GM18870 (cell line): ENCODE data around the gene ACOT4.
"Not testable (repeated sequence)": the region's sequence is repeated elsewhere in the genome, so short reads cannot be mapped to it uniquely, and the experiment has no call there.

Experiments used
- ATAC-seq: cut with Tn5 transposase; IDR thresholded peaks from one replicate; pipeline ENCODE4 v1.9.1; 2021; ENCODE audit warnings: moderate library complexity; ENCODE audit not compliant: unreplicated experiment

Gene ACOT4

DNA sequence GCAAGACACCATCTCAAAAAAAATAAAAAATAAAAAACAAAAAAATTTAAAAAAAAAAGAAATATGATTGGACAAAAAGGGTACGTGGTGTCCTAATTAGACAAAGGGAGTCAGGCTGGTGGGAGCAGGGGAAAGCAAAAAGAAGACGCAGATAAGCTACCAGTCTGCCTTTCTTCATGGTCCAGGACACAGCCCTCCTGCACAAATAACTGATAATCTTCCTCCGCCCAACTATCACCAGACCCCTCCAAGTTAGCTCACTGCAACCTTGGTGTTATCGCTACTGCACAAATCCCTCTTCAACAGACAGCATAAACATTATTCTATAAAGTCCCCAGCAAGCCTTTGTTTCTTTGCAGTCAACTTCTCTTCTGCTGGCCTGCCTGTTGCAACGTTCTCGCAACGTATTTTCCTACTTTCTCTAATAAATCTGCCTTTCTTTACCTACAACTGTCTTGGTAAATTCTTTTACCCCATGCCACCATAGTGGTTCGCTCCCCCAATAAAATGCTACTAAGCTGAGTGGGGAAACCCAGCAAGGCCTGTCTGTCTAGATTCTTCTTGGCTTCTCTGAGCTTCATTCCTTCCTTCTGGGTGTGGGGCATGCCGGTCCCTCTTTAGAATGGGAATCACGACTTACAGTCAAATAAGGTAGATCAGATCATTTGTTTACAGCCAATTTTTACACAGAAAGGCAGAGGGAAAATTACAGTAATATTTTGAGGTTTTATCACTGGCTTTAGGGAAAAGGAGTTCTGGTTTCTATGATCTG, 38.5 kb downstream of the ACOT4 start:
- no peak for ATAC-seq

DNA sequence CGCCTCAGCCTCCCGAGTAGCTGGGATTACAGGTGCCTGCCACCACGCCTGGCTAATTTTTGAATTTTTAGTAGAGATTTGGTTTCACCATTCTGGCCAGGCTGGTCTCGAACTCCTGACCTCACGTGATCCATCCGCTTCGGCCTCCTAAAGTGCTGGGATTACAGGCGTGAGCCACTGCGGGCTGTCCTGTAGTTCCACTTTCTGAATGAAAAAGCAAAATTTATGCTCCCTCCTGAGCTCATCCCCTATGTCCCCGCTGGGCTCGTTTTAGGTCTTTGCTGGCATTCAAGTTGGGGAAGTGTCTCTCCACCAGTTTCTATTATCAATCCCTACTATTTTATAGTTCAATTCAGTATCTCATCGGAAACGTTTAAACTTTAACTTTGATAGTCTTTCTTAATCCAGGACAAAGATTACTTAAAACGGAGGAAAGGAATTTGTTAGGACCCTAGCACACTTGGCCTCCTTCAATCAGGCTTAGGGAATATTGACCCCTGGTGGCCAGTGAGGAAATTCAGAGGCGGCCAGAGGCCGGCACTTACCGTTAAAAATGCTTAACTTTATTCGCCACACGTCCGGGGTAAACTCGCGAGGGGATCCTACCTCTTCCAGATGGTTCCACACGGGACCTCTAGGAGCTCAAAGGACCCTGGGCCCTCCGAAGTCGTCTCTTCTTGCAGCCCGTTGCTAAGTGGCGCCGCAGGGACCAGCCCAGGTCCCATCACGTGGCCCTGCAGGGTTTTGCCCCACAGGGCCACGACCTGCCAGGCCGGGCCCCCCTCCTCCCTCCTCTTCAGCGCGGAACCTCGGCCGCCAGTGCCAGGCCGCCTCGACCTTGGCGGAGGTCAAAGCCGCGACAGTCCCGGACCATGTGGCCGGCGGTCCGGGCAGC, 41.7 kb downstream of the ACOT4 start:
- ATAC-seq: no peak

DNA sequence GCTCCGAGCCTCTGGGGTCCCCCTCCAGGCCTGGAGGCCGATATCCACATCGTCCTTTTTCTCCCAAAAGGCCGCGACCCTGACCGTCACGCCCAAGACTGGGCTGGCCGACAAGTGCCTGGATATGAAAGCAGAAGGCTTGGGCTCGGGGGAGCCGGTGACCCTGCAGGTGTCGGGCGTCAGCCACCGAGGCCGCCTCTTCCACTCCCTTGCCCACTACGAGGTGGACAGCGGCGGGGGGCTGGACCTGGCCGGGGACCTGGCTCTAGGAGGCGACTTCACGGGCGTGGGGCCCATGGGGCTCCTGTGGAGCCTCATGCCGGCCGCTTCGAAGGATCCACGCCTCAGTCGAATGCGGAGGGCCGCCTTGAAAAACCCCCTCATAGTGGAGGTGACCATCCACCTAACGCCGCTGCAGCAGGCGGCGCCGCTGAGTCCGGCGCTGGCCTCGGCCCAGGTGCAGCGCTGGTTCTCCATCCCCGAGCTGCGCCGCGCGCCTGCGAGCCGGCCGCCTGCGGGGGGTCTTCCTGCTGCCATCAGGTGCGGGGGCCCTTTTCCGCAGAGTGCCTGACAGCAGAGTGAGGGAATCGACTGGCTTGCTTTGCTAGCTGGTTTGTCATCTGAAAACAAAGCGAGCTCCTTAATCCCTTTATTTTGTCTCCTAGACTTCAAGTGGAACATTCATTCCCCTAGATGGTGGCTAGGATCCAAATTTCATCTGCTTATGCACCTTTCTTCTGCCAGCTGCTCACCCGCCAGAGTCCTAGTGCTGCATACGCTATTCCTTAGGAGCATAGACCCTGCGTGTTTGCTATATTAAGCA, 42.5 kb downstream of the ACOT4 start:
- no peak for ATAC-seq

DNA sequence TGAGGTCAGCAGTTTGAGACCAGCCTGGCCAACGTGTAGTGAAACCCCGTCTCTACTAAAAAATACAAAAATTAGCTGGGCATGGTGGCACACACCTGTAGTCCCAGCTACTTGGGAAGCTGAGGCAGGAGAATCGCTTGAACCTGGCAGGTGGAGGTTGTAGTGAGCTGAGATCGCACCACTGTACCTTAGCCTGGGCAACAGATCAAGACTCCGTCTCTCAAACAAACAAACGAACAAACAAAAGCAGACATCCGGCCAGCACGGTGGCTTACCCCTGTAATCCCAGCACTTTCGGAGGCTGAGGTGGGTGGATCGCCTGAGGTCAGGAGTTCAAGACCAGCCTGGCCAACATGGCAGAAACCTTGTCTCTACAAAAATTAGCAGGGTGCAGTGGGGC, 44.7 kb downstream of the ACOT4 start:
- ATAC-seq: not testable (repeated sequence)

DNA sequence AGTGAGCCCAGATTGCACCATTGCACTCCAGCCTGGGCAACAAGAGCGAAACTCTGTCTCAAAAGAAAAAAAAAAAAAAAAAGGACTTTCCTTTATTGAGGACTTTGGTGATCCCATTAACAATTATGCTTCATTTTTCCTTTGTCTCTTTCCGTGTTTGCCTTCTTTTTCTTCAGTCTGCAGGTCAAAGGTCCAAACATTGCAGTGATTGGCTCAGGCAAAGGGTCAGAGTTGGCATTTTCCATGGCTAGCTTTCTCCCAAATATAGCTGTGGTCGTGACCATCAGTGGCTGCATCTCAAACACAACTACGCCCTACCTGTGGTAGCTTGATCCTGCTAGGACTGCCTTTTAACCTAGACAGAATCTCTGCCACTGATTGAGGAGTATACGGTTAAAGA, 46.2 kb downstream of the ACOT4 start:
- ATAC-seq: no peak

DNA sequence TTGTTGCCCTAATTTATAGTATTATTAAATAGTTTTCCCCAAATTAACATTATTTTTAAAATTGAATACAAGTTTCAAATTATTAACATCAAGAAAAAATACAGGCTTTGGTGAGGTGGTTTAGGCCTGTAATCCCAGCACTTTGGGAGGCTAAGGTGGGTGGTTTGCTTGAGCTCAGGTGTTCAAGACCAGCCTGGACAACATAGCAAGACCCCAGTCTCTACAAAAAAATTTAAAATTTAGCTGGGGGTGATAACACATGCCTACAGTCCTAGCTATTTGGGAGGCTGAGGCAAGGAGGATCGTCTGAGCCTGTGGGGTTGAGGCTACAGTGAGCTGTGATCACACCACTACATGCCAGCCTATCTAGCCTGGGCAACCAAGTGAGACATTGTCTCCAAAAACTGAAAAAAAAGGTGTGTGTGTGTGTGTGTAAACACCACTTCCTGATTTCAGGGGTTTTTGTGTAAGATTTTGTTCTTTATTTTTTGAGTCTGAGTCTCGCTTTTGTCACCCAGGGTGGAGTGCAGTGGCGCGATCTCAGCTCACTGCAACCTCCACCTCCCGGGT, 49.2 kb downstream of the ACOT4 start:
- no peak for ATAC-seq

DNA sequence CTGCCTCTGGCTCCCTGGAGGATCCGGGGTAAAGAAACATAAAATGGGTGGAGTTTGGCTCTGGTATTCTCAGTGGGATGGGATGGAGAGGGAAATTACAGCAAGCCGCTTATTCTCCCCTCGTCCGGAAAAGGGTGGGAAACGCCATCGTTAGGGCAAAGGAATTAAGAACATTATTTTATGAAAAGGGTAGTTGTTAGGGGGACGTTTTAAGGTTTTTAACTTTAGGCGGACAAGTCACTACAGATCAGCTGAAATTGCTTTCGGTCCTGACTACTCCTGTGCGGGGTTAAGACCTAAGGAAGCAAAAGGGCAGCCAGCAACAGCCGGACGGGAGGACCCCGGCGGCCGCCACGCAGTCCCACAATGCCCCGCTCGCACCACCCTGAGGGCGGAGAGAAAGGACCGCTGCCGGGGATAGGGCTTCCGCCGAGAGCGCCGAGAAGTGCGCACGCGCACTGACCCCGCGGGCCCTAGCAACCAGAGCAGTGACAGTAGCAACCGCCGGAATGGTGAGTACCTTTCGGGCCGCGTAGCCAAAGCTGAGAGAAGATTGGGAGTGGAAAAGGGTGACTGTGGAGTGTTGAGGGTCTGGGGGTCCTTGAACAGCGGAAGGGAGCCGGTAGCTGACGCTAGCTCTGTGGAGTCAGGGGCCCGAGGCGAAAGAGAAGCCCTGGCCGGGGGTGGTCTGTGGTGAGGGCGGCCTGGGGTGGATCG, 53.0 kb downstream of the ACOT4 start, which contains the start of gene DNAL1:
Gene DNAL1 (plus strand): TSS at position 456 of the 717 bp plus-strand sequence. CDS start 54 bp downstream, at position 510.
- ATAC-seq: peak; percentile 77

DNA sequence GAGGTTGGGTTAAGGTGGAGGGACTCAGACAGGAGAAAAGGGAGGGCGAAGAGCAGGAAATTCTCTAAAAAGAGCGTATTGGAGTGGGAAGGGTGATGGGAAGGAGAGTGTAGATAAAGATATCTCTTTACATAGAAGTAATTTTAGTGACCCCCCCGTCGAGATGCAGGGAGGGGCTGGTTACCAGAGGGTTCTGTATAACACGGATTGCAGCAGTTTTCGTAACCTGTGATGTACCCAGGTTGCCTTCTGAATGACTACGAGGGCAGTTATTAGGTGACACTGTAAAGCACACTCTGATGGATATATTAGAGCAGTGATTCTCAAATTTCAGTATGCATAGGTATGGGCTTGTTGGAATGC, 53.6 kb downstream of the ACOT4 start:
- no peak for ATAC-seq
